Cardiac muscle cell (in vitro differentiated cells and primary cell): ENCODE data around the gene CUBN. TPM values are rescaled to one million over a fixed set of nuclear protein-coding genes. Genes with fewer than 3 reads are reported as not detected.

Experiments
- DNase-seq, 2 donors: peaks; one replicate each; pipeline versions ENCODE4 v3.0.0 to v3.0.0-alpha.2; 2010 to 2017; ENCODE audit warnings: low read depth in 1 of 2, low spot score in 1 of 2
- H3K27ac ChIP-seq: fragments of 200-600 bp; sonication (generic); 2 replicates; pipeline ENCODE4 v1.5.1; 2016
- H3K27me3 ChIP-seq: fragments of 200-600 bp; sonication (generic); 2 replicates; pipeline ENCODE4 v1.6.0; 2016; ENCODE audit warnings: control low read depth
- H3K36me3 ChIP-seq: fragments of 200-600 bp; sonication (generic); 2 replicates; pipeline ENCODE4 v1.5.1; 2016; ENCODE audit warnings: control low read depth
- H3K4me1 ChIP-seq: fragments of 200-600 bp; sonication (generic); 2 replicates; pipeline ENCODE4 v1.8.1; 2017; ENCODE audit warnings: low read depth, mild to moderate bottlenecking, mixed run types
- H3K4me3 ChIP-seq: fragments of 200-600 bp; sonication (generic); 2 replicates; pipeline ENCODE4 v1.5.1; 2016; ENCODE audit warnings: mild to moderate bottlenecking
- H3K9me3 ChIP-seq: fragments of 200-600 bp; sonication (generic); 2 replicates; pipeline ENCODE4 v1.5.1; 2017; ENCODE audit warnings: low read depth, mild to moderate bottlenecking, control low read depth
- polyA plus RNA-seq: library from polyadenylated mRNA; unstranded; fragments of >200 nt; fragmentation: Nextera tagmentation; extraction: Ambion mirVana; gene quantifications from 2 replicates; pipeline ENCODE4 v1.2.1, GENCODE V29; 2016
- total RNA-seq: library from RNA; depleted of rRNA; stranded (reverse); fragments of >200 nt; gene quantifications from 2 replicates; pipeline ENCODE4 v1.2.3, GENCODE V29; 2016
- TF ChIP-seq, protein P1 (sequence below): IDR thresholded peaks from 2 replicates; pipeline ENCODE4 v1.5.1; 2012; ENCODE audit warnings: low read depth, mild to moderate bottlenecking, low read length

Gene CUBN
- total and polyA plus RNA-seq, 2 experiments from 2014 or later = 0.79 to 2.7 TPM

DNA sequence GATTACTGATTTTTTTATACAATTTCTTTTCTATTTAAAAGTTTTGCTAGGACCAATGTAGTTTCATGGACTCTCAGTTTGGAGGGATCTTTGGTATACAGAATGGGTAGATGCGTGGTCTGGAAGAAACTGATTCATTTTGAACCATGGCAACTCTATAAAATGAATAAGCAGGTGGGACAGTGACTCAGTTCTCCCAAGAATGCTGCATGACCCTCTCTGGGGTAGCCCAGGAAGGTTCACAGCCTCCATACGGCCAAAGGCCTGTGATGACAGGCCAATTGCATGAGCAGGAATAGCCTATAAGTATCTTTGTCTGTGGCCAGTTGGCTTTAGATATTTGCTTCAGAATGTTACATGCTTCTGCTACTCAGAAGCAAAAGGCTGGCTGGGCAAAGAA, 199.1 kb downstream of the CUBN start:
- Histone ChIP-seq H3K4me1 (peaks cover 13% of the 10 kb centered on the region), H3K9me3 (no peaks in the 10 kb centered on the region), H3K36me3 (no peaks in the 10 kb centered on the region), H3K27me3 (no peaks in the 10 kb centered on the region), H3K27ac (no peak overlapping the region), H3K4me3 (no peak overlapping the region)
- TF ChIP-seq, protein P1, sequence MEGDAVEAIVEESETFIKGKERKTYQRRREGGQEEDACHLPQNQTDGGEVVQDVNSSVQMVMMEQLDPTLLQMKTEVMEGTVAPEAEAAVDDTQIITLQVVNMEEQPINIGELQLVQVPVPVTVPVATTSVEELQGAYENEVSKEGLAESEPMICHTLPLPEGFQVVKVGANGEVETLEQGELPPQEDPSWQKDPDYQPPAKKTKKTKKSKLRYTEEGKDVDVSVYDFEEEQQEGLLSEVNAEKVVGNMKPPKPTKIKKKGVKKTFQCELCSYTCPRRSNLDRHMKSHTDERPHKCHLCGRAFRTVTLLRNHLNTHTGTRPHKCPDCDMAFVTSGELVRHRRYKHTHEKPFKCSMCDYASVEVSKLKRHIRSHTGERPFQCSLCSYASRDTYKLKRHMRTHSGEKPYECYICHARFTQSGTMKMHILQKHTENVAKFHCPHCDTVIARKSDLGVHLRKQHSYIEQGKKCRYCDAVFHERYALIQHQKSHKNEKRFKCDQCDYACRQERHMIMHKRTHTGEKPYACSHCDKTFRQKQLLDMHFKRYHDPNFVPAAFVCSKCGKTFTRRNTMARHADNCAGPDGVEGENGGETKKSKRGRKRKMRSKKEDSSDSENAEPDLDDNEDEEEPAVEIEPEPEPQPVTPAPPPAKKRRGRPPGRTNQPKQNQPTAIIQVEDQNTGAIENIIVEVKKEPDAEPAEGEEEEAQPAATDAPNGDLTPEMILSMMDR = no peak
- DNase-seq = no peak

DNA sequence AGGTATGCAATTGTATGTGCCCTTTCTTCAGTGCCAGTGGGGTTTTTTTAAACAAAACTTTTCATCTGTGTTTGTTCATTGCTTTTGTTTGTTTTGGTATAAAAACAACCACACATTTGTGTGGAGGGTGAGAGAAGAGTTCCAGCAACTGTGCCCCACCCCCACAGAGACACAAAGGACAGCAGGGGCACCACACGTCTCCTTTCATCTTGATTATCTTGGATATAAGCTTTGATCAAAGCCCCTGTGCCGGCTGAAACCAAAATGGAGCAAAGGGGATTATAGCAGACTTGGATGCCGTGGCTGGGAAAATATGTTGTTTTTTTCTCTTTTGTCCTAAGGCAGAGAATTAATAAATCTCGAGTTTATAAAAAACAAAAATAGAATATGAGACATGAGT, 200.5 kb downstream of the CUBN start:
- TF ChIP-seq, protein P1 = no peak
- Histone ChIP-seq H3K27ac (no peak overlapping the region), H3K9me3 (no peaks in the 10 kb centered on the region), H3K36me3 (no peaks in the 10 kb centered on the region), H3K4me1 (peaks cover 13% of the 10 kb centered on the region), H3K4me3 (no peak overlapping the region), H3K27me3 (no peaks in the 10 kb centered on the region)
- DNase-seq = no peak

DNA sequence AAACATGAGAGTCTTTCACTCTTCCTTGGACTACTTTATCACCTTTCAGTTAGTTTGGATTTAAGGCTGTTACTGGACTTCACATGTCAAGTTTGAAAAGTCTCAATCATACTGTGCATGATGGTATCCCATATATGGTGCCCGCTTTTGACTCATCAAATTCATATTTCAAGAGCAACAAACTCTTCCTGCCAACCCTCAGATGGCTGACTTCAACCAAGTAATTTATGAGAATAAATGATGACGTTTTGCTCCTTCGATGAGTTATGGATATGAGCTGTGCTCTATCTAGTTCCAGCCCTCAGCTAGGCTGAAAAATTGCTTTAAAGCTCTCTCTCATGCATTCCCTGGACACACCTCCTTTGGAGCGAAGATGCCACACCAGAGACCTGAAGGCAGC, 202.1 kb downstream of the CUBN start:
- no peak overlapping the region for H3K27ac ChIP-seq
- H3K36me3 ChIP-seq = no peaks in the 10 kb centered on the region
- peaks cover 13% of the 10 kb centered on the region for H3K4me1 ChIP-seq
- no peak overlapping the region for H3K4me3 ChIP-seq
- H3K27me3 ChIP-seq = no peaks in the 10 kb centered on the region
- no peak for DNase-seq
- TF ChIP-seq, protein P1 = no peak
- H3K9me3 ChIP-seq = no peaks in the 10 kb centered on the region

DNA sequence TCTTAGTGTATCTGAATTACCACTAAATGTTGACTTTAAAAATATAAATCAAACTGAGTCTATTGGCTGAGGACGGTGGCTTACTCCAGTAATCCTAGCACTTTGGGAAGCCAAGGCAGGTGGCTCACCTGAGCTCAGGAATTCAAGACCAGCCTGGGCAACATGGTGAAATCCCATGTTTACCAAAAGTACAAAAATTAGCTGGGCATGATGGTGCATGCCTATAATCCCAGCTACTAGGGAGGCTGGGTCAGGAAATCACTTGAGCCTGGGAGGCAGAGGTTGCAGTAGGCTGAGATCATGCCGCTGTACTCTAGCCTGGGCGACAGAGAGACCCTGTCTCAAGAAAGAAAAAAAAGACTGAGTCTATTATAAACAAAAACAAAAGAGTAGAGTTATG, 205.9 kb downstream of the CUBN start:
- TF ChIP-seq, protein P1 = no peak
- Histone ChIP-seq H3K36me3 (no peaks in the 10 kb centered on the region), H3K9me3 (no peaks in the 10 kb centered on the region), H3K27me3 (no peaks in the 10 kb centered on the region), H3K4me1 (peaks cover 2% of the 10 kb centered on the region), H3K27ac (no peak overlapping the region), H3K4me3 (no peak overlapping the region)
- no peak for DNase-seq

DNA sequence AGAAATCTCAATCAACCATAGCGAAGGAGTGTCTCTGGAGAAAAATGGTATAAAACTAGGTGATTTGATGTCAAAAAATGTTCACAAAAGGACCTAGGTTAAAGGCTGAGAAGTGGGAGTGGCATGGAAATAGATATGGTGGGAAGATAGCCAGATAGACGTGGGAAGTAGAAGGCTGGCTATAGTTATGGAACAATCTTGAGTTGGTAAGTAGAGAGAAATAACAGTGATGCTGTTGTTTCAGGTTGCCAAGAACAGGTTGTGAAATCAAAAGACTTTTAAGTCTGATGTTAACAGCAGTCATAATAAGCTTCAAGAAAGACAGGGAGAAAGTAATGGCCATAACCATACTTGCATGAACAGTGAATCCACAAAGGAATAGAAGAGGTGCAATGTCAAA, 206.3 kb downstream of the CUBN start:
- no peaks in the 10 kb centered on the region for H3K9me3 ChIP-seq
- no peak overlapping the region for H3K27ac ChIP-seq
- TF ChIP-seq, protein P1 = no peak
- H3K4me3 ChIP-seq = no peak overlapping the region
- H3K36me3 ChIP-seq = no peaks in the 10 kb centered on the region
- no peaks in the 10 kb centered on the region for H3K27me3 ChIP-seq
- DNase-seq = peak in 1 of 2 donors; percentile 25
- H3K4me1 ChIP-seq = no peaks in the 10 kb centered on the region
